ENCODE data around the gene TMC2. TPM values are rescaled to one million over a fixed set of nuclear protein-coding genes. Genes with fewer than 3 reads are reported as not detected.
A peak's percentile ranks its signal among the peaks of the same experiment; 100 is the strongest.

Gene TMC2
- total RNA-seq, 1 donor from 2014 or later: not detected

- Histone ChIP-seq H4K20me1 (ENCODE audit: low read depth) (no peaks in the 10 kb centered on the region), H3F3A (ENCODE audit: low read depth) (no peaks in the 10 kb centered on the region), H3K4me3 (no peak overlapping the region), H2AFZ (replicated peaks) (no peak overlapping the region), H3K36me3 (no peaks in the 10 kb centered on the region), H3K79me2 (ENCODE audit: low read depth) (no peaks in the 10 kb centered on the region), H3K27me3 (peaks cover 64% of the 10 kb centered on the region), H3K4me1 (peaks cover 10% of the 10 kb centered on the region), H3K9me3 (ENCODE audit: low read depth) (no peaks in the 10 kb centered on the region), H3K4me2 (no peak overlapping the region), H3K9ac (no peak overlapping the region), H3K27ac (no peak overlapping the region)
- H3K4me1 Mint-ChIP-seq: peaks cover 13% of the 10 kb centered on the region
- H3K27ac Mint-ChIP-seq: no peak overlapping the region
- no peaks in the 10 kb centered on the region for H3K9me3 Mint-ChIP-seq
- H3K36me3 Mint-ChIP-seq: no peaks in the 10 kb centered on the region
- H3K27me3 Mint-ChIP-seq (ENCODE audit: insufficient read depth, low read depth): peaks cover 24% of the 10 kb centered on the region
- no peak overlapping the region for H3K4me3 Mint-ChIP-seq
- no peak for TF ChIP-seq EZH2 (IDR thresholded peaks at IDR 0.05)
- no peak for TF ChIP-seq EZH2phosphoT487 (IDR thresholded peaks at IDR 0.05)
- no peak for DNase-seq (ENCODE audit: low spot score)
Observed at GRCh38 chr20:2563116-2563515, 26.7 kb downstream of the TMC2 start.

- no peaks in the 10 kb centered on the region for H3K36me3 Mint-ChIP-seq
- peaks cover 64% of the 10 kb centered on the region for H3K27me3 ChIP-seq
- no peak overlapping the region for H3K9ac ChIP-seq
- no peaks in the 10 kb centered on the region for H3K9me3 ChIP-seq (ENCODE audit: low read depth)
- peaks cover 13% of the 10 kb centered on the region for H3K27me3 Mint-ChIP-seq (ENCODE audit: insufficient read depth, low read depth)
- no peaks in the 10 kb centered on the region for H3K79me2 ChIP-seq (ENCODE audit: low read depth)
- H3K27ac ChIP-seq: no peak overlapping the region
- H3K36me3 ChIP-seq: no peaks in the 10 kb centered on the region
- DNase-seq (ENCODE audit: low spot score): no peak
- H3K4me1 ChIP-seq: peaks cover under 1% of the 10 kb centered on the region
- H3K4me3 Mint-ChIP-seq: no peak overlapping the region
- no peak overlapping the region for H3K4me2 ChIP-seq
- no peak overlapping the region for H3K27ac Mint-ChIP-seq
- peaks cover 10% of the 10 kb centered on the region for H3K4me1 Mint-ChIP-seq
- no peaks in the 10 kb centered on the region for H3K9me3 Mint-ChIP-seq
- H4K20me1 ChIP-seq (ENCODE audit: low read depth): no peaks in the 10 kb centered on the region
- no peak overlapping the region for H3K4me3 ChIP-seq
- no peaks in the 10 kb centered on the region for H3F3A ChIP-seq (ENCODE audit: low read depth)
- TF ChIP-seq EZH2phosphoT487 (IDR thresholded peaks at IDR 0.05) (no peak), CTCF (IDR thresholded peaks at IDR 0.05) (no peak), EZH2 (IDR thresholded peaks at IDR 0.05) (no peak)
- H2AFZ ChIP-seq (replicated peaks): peak overlapping the region; percentile 63
Observed at GRCh38 chr20:2564406-2564805, 28.0 kb downstream of the TMC2 start.

- Histone ChIP-seq H4K20me1 (ENCODE audit: low read depth) (no peaks in the 10 kb centered on the region), H3K36me3 (no peaks in the 10 kb centered on the region), H3K27me3 (peaks cover 34% of the 10 kb centered on the region), H3F3A (ENCODE audit: low read depth) (no peaks in the 10 kb centered on the region), H3K27ac (no peak overlapping the region), H3K4me2 (no peak overlapping the region), H3K4me1 (no peaks in the 10 kb centered on the region), H2AFZ (replicated peaks) (no peak overlapping the region), H3K9me3 (ENCODE audit: low read depth) (no peaks in the 10 kb centered on the region), H3K4me3 (no peak overlapping the region), H3K9ac (no peak overlapping the region), H3K79me2 (ENCODE audit: low read depth) (no peaks in the 10 kb centered on the region)
- Mint-ChIP-seq H3K4me1 (no peaks in the 10 kb centered on the region), H3K27me3 (ENCODE audit: insufficient read depth, low read depth) (no peaks in the 10 kb centered on the region), H3K36me3 (no peaks in the 10 kb centered on the region), H3K9me3 (no peaks in the 10 kb centered on the region), H3K4me3 (no peak overlapping the region), H3K27ac (no peak overlapping the region)
- DNase-seq (ENCODE audit: low spot score): no peak
- TF ChIP-seq EZH2phosphoT487 (IDR thresholded peaks at IDR 0.05): no peak
- TF ChIP-seq CTCF (IDR thresholded peaks at IDR 0.05): no peak
- TF ChIP-seq EZH2 (IDR thresholded peaks at IDR 0.05): no peak
Observed at GRCh38 chr20:2575682-2576081, 39.3 kb downstream of the TMC2 start.

GRCh38 chr20:2576317-2576727 is 39.9 kb downstream of the TMC2 start:
- Histone ChIP-seq H3K27ac (no peak overlapping the region), H4K20me1 (ENCODE audit: low read depth) (no peaks in the 10 kb centered on the region), H3F3A (ENCODE audit: low read depth) (no peaks in the 10 kb centered on the region), H3K4me1 (no peaks in the 10 kb centered on the region), H3K27me3 (peaks cover 29% of the 10 kb centered on the region), H3K4me2 (no peak overlapping the region), H2AFZ (replicated peaks) (no peak overlapping the region), H3K9me3 (ENCODE audit: low read depth) (no peaks in the 10 kb centered on the region), H3K9ac (no peak overlapping the region), H3K36me3 (no peaks in the 10 kb centered on the region), H3K79me2 (ENCODE audit: low read depth) (no peaks in the 10 kb centered on the region), H3K4me3 (no peak overlapping the region)
- no peaks in the 10 kb centered on the region for H3K36me3 Mint-ChIP-seq
- no peak overlapping the region for H3K27ac Mint-ChIP-seq
- DNase-seq (ENCODE audit: low spot score): no peak
- no peaks in the 10 kb centered on the region for H3K9me3 Mint-ChIP-seq
- TF ChIP-seq EZH2 (IDR thresholded peaks at IDR 0.05) (no peak), EZH2phosphoT487 (IDR thresholded peaks at IDR 0.05) (no peak), CTCF (IDR thresholded peaks at IDR 0.05) (no peak)
- H3K27me3 Mint-ChIP-seq (ENCODE audit: insufficient read depth, low read depth): no peaks in the 10 kb centered on the region
- no peak overlapping the region for H3K4me3 Mint-ChIP-seq
- no peaks in the 10 kb centered on the region for H3K4me1 Mint-ChIP-seq

All from neural progenitor cell (in vitro differentiated cells).